ENCODE results near the gene CDK12.
"Not testable (repeated sequence)": the region's sequence is repeated elsewhere in the genome, so short reads cannot be mapped to it uniquely, and the experiment has no call there.

The CDK12 gene

GRCh38 chr17:39507511-39507910 lies 46.2 kb downstream of the CDK12 start:
- DNase-seq (ENCODE audit: low read depth): no peak

DNA sequence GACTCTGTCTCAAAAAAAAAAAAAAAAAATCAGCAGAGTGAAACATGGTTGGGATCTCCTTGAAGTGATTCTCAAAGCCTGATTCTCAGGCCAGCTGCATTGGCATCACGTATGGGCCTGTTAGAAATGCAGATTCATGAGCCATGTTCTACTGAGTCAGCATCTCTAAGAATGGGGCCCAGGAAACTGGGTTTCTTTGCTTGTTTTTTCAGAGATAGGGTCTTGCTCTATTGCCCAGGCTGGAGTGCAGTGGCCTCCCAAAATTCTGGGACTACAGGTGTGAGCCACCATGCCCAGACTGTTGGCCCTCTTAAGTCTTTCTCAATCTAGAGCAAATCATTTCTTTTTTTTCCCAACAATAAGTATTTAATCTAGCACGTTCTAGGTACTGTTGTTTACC lies 47.7 kb downstream of the CDK12 start:
- no peak for DNase-seq (ENCODE audit: low read depth)

DNA sequence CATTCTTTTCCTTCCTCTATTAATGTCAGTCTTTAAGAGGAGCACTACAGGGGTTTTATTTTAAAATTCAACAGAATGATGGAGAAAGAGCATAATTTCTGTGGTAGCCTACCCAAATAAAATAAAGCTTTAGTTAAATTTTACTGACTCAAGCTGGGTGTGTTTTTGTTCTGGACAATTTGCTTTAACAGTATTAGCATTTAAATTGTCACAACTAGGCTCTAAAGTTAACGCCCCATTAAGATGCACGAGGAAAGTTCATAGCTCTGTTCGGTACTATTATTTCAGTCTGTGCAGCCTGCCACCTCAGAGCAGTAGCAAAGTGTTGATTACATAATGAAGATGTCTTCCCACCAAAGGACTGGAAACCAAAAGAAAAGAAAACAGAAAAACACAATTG lies 52.0 kb downstream of the CDK12 start:
- no peak for DNase-seq (ENCODE audit: low read depth)

GRCh38 chr17:39513915-39514314 lies 52.6 kb downstream of the CDK12 start:
- DNase-seq (ENCODE audit: low read depth): no peak

GRCh38 chr17:39517224-39517623 lies 55.9 kb downstream of the CDK12 start:
- DNase-seq (ENCODE audit: low read depth): no peak

GRCh38 chr17:39525801-39526506 lies 64.7 kb downstream of the CDK12 start:
- DNase-seq (ENCODE audit: low read depth): no peak

DNA sequence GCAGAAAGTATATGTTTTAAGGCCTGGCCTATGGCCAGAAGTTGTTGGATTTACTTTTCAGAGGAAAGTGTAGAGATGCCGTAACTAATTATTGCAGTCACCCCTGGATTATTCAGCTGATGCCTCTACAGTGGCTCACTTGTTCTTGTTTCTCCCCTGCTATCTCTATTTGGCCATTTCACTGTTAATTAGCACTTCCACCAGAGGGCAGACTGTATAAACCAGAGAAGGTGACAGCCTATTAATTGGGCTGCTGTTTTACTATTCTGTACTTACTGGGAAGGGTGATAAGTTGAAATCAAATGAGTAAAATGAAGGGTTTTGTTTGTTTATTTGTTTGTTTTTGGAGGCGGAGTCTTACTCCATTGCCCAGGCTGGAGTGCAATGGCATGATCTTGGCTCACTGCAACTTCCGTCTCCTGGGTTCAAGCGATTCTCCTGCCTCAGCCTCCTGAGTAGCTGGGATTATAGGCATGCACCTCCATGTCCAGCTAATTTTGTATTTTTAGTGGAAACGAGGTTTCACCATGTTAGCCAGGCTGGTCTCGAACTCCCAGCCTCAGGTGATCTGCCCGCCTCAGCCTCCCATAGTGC lies 66.0 kb downstream of the CDK12 start:
- no peak for DNase-seq (ENCODE audit: low read depth)

DNA sequence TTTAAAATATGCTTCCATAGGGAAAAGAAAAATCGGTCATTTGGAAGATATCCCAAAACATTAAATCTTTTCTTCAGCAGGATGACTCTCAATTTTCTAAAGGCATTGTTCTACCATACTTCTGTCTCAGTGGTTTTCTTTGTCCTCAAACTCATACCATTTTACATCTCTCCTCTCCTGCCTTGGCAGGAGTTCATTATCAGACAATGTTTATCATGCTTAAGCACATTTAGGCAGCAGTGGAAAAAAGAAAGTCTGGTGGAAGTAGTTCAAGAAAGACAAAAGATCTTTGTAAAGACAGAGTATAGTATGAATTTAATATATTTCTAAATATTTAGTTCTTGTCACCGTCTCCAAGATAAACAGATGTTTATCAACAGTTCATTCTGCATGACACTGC lies 68.2 kb downstream of the CDK12 start:
- no peak for DNase-seq (ENCODE audit: low read depth)

DNA sequence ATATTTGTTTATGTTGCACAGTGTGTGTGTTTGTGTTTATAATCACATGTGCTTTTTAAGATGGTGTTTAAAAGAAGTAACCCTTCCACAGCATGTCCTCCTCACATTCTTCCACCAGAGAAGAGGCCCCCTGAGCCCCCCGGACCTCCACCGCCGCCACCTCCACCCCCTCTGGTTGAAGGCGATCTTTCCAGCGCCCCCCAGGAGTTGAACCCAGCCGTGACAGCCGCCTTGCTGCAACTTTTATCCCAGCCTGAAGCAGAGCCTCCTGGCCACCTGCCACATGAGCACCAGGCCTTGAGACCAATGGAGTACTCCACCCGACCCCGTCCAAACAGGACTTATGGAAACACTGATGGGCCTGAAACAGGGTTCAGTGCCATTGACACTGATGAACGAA lies 69.2 kb downstream of the CDK12 start:
- no peak for DNase-seq (ENCODE audit: low read depth)

- no peak for DNase-seq (ENCODE audit: low read depth)
Measured at GRCh38 chr17:39531252-39531651, 70.0 kb downstream of the CDK12 start.

DNA sequence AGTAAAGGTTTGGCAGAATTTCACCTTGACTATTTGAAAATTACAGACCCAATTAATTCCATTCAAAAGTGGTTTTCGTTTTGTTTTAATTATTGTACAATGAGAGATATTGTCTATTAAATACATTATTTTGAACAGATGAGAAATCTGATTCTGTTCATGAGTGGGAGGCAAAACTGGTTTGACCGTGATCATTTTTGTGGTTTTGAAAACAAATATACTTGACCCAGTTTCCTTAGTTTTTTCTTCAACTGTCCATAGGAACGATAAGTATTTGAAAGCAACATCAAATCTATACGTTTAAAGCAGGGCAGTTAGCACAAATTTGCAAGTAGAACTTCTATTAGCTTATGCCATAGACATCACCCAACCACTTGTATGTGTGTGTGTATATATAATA lies 72.6 kb downstream of the CDK12 start:
- DNase-seq (ENCODE audit: low read depth): no peak

DNA sequence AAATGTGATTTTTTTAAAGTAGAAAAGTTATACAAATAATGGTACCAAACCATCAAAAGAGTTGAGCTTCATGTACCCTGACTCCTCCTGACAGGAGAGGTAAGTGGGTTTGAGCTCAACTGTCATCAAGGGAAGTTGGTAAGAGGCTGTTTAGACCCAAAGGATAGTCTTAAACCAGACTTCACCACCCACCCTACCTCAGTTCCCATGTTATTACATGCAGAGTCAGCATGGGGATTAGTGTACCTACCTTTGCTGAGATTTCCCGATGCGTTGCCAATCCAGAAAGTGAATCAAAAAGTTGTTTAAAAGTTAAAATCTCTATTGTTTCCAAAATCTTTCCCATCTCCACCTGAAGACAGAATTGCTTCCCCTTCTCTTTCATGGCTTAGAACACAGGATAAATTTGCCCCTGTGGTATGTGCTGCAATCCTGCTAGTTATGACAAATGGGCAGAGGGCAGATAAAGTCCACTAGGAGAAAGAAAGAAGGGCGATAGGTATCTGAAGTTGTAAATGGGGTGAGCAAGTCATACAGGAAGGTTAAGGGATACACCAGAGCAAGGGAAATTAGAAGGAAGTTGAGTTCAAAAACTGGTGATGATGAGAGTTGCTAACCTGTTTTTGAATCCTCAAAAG lies 73.6 kb downstream of the CDK12 start:
- DNase-seq (ENCODE audit: low read depth): no peak

GRCh38 chr17:39536468-39536867 lies 75.2 kb downstream of the CDK12 start:
- DNase-seq (ENCODE audit: low read depth): no peak

GRCh38 chr17:39537364-39537763 lies 76.1 kb downstream of the CDK12 start:
- not testable (repeated sequence) for DNase-seq (ENCODE audit: low read depth)

- DNase-seq (ENCODE audit: low read depth): no peak
Measured at GRCh38 chr17:39538866-39539265, 77.6 kb downstream of the CDK12 start.

GRCh38 chr17:39540611-39541010 lies 79.3 kb downstream of the CDK12 start:
- no peak for DNase-seq (ENCODE audit: low read depth)

GRCh38 chr17:39541652-39542051 lies 80.4 kb downstream of the CDK12 start:
- no peak for DNase-seq (ENCODE audit: low read depth)

GRCh38 chr17:39543176-39543575 lies 81.9 kb downstream of the CDK12 start:
- DNase-seq (ENCODE audit: low read depth): no peak

- no peak for DNase-seq (ENCODE audit: low read depth)
Measured at GRCh38 chr17:39543664-39544063, 82.4 kb downstream of the CDK12 start.

GRCh38 chr17:39544361-39544760 lies 83.1 kb downstream of the CDK12 start:
- not testable (repeated sequence) for DNase-seq (ENCODE audit: low read depth)

GRCh38 chr17:39547713-39548478 lies 86.6 kb downstream of the CDK12 start:
- DNase-seq (ENCODE audit: low read depth): peak; percentile 28

DNA sequence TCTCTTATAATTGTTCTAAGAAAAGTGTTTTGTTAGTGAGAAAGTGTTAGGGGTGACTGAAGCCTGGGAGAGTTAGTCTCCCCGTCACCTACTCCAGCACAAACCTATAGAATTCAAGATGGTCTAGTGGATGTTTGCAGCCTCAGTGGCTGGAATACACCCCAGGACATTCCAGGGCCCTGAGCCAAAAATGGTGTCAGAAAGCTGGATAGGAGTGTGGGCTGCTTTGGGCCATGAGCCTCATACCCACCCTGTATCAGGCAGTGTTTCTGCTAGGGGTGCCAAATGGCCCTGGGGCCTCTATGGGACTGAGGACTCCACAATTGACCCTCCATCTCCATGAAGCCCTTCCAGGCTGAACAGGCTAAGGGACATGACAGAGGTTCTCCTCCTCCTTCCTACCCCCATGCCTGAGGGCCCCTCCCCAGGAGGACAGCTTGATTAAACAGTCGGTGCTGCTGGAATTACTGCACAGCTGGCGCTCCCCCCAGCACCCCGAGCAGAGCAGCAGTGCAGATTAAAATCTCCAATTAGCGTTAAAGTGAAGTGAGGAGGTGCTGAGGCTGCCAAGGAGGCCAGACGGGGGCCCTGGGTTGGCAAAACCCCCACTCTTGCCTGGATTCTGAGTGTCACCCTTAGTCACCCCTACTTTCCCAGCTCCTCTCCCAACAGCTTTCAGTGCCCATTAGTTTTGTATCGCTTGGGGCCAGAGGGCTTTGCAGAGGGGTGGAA lies 87.4 kb downstream of the CDK12 start:
- no peak for DNase-seq (ENCODE audit: low read depth)
